K562 (cell line): ENCODE measurements around the gene ING1.

ENCODE experiments used
- CREM ChIP-seq: IDR thresholded peaks from 2 replicates; pipeline ENCODE4 v1.6.1; 2014; ENCODE audit warnings: antibody characterized with exemption, low read depth
- CTCF ChIP-seq, 3 experiments: IDR thresholded peaks in 2 of 3; conservative IDR thresholded peaks in 1 of 3; 2 replicates each; pipeline ENCODE4 v1.5.1; 2011 to 2012; ENCODE audit warnings: low read length in 3 of 3, mild to moderate bottlenecking in 3 of 3, control low read depth in 2 of 3, improper control_type of control experiment in 1 of 3, inconsistent platforms in 1 of 3, low read depth in 1 of 3, mixed read lengths in 1 of 3, moderate library complexity in 1 of 3; ENCODE audit not compliant: insufficient read depth in 2 of 3
- ELF4 ChIP-seq: fragments of 450-650 bp; formaldehyde crosslinking; IDR thresholded peaks from 2 replicates; pipeline ENCODE4 v1.4.0; 2022; ENCODE audit warnings: missing genetic modification characterization

- no peak for TF ChIP-seq CTCF (IDR thresholded peaks at IDR 0.05 in 2 of 3, conservative IDR thresholded peaks at IDR 0.05 in 1 of 3; ENCODE audit: insufficient read depth in 2 of 3, low read depth in 1 of 3, low read length in 3 of 3)
- no peak for TF ChIP-seq CREM
- TF ChIP-seq ELF4, result no peak
These were observed 14.1 kb upstream of the ING1 start for GRCh38 chr13:110699148-110700145.
